PC-9 (cell line): ENCODE data around the gene SDK1.

Experiments used
- CTCF ChIP-seq: fragments of 200-600 bp; sonication (generic); conservative IDR thresholded peaks from 2 replicates; pipeline ENCODE4 v1.6.1; 2017; ENCODE audit warnings: mixed run types, antibody characterized with exemption, mild to moderate bottlenecking, moderate library complexity
- EZH2 ChIP-seq: fragments of 200-600 bp; sonication (generic); IDR thresholded peaks from 2 replicates; pipeline ENCODE4 v1.8.0; 2017; ENCODE audit warnings: antibody characterized with exemption, low read depth

- TF ChIP-seq CTCF (no peak), EZH2 (no peak)
These were observed 726.0 kb downstream of the SDK1 start for GRCh38 chr7:4026941-4027486.
